Measurements from ENCODE around the gene KPNA1.
A peak's percentile ranks its signal among the peaks of the same experiment; 100 is the strongest.

Gene KPNA1

GRCh38 chr3:122414391-122414790 lies 100.3 kb downstream of the KPNA1 start:
- no peak for DNase-seq

- DNase-seq: no peak
Observed at GRCh38 chr3:122410639-122411038, 104.1 kb downstream of the KPNA1 start.

- no peak for DNase-seq
Observed at GRCh38 chr3:122410111-122410510, 104.6 kb downstream of the KPNA1 start.

- DNase-seq: no peak
Observed at GRCh38 chr3:122409446-122409845, 105.3 kb downstream of the KPNA1 start.

- no peak for DNase-seq
Observed at GRCh38 chr3:122407946-122408345, 106.8 kb downstream of the KPNA1 start.

GRCh38 chr3:122406198-122406597 lies 108.5 kb downstream of the KPNA1 start:
- no peak for DNase-seq

GRCh38 chr3:122405015-122405414 lies 109.7 kb downstream of the KPNA1 start:
- DNase-seq: no peak

- no peak for DNase-seq
Observed at GRCh38 chr3:122403489-122403888, 111.2 kb downstream of the KPNA1 start.

- DNase-seq: no peak
Observed at GRCh38 chr3:122398920-122399319, 115.8 kb downstream of the KPNA1 start.

- DNase-seq: no peak
Observed at GRCh38 chr3:122397201-122397600, 117.5 kb downstream of the KPNA1 start.

- no peak for DNase-seq
Observed at GRCh38 chr3:122396511-122396910, 118.2 kb downstream of the KPNA1 start.

GRCh38 chr3:122395582-122395981 lies 119.2 kb downstream of the KPNA1 start:
- no peak for DNase-seq

GRCh38 chr3:122394173-122394572 lies 120.6 kb downstream of the KPNA1 start:
- no peak for DNase-seq

- DNase-seq: no peak
Observed at GRCh38 chr3:122392868-122393844, 121.6 kb downstream of the KPNA1 start.

- no peak for DNase-seq
Observed at GRCh38 chr3:122391681-122392446, 122.9 kb downstream of the KPNA1 start.

GRCh38 chr3:122390665-122391064 lies 124.1 kb downstream of the KPNA1 start:
- no peak for DNase-seq

- no peak for DNase-seq
Observed at GRCh38 chr3:122389892-122390291, 124.8 kb downstream of the KPNA1 start.

GRCh38 chr3:122389197-122389596 lies 125.5 kb downstream of the KPNA1 start:
- no peak for DNase-seq

- no peak for DNase-seq
Observed at GRCh38 chr3:122387709-122388108, 127.0 kb downstream of the KPNA1 start.

- DNase-seq: peak; percentile 90
Observed at GRCh38 chr3:122383771-122384697, 130.7 kb downstream of the KPNA1 start, which contains the start of gene FAM162A. Gene FAM162A, plus strand, starts transcription at chr3:122384182. Its CDS starts 84 bp downstream, at chr3:122384266.

- peak; percentile 76 for DNase-seq
Observed at GRCh38 chr3:122382888-122383666, 131.7 kb downstream of the KPNA1 start, which contains the start of gene MIX23. Gene MIX23, minus strand, starts transcription at chr3:122383231. Its CDS starts 7 bp downstream, at chr3:122383224.
